K562 (cell line): Measurements from ENCODE around the gene IL17RC. TPM values are rescaled to one million over a fixed set of nuclear protein-coding genes. Genes with fewer than 3 reads are reported as not detected.

Experiments used
- ADNP ChIP-seq: fragments of 200-800 bp; sonication (Bioruptor generic); IDR thresholded peaks from 2 replicates; pipeline ENCODE4 v1.6.1; 2016; ENCODE audit warnings: missing genetic modification characterization, missing compliant biosample characterization
- BHLHE40 ChIP-seq: IDR thresholded peaks from 2 replicates; pipeline ENCODE4 v1.6.1; 2011; ENCODE audit warnings: low read length, improper control_type of control experiment
- SREBF1 ChIP-seq: fragments of 150-350 bp; IDR thresholded peaks from 2 replicates; pipeline ENCODE4 v1.6.1; 2014; ENCODE audit warnings: antibody characterized with exemption, low read depth, low read length, borderline replicate concordance
- ZBTB40 ChIP-seq, 2 experiments: fragments of 450-650 bp in 1 of 2; sonication (generic) in 1 of 2; formaldehyde crosslinking in 1 of 2; IDR thresholded peaks; 2 replicates each; pipeline versions ENCODE4 v1.7.1 to v1.9.0; 2016 to 2022; ENCODE audit warnings: inconsistent platforms in 1 of 2, mild to moderate bottlenecking in 1 of 2, missing genetic modification reagents in 1 of 2
- polyA plus RNA-seq, 8 experiments: library from polyadenylated mRNA; depleted of rRNA in 4 of 8; stranded (reverse) in 5 of 8; unstranded in 3 of 8; fragments of >200 nt; fragmentation: Nextera tagmentation in 2 of 8; fragmentation: Illumina TruSeq in 1 of 8; extraction: Ambion mirVana in 2 of 8; extraction: Trizol in 1 of 8; gene quantifications; 2 replicates each; pipeline versions ENCODE4 v1.2.1 to v1.2.3, GENCODE V29; 2011 to 2014; ENCODE audit warnings: inconsistent platforms in 1 of 8, missing spikeins in 1 of 8
- total RNA-seq, 7 experiments: library from RNA; depleted of rRNA in 6 of 7; stranded (reverse); fragments of >200 nt in 6 of 7; fragmentation: Illumina TruSeq in 2 of 7; extraction: Trizol in 2 of 7; gene quantifications; 2 replicates each; pipeline versions ENCODE4 v1.2.1 to v1.2.3, GENCODE V29; 2011 to 2021; ENCODE audit warnings: low replicate concordance in 1 of 7
- TF ChIP-seq, protein P1 (sequence below): sonication (generic); formaldehyde crosslinking; IDR thresholded peaks from 2 replicates; pipeline ENCODE4 v1.5.0; 2020; ENCODE audit warnings: missing genetic modification reagents

IL17RC gene
- total and polyA plus RNA-seq, 9 of the 15 experiments (the other 6 are each of a cell fraction or from before 2014, with no cell fraction given), result 0.15 to 11.4 (median 7.1) TPM; not detected in 1

- TF ChIP-seq ZBTB40 (IDR thresholded peaks at IDR 0.05) (peak; percentile 86), ZBTB40 (CRISPR knock-in tag; IDR thresholded peaks at IDR 0.05) (no peak), BHLHE40 (no peak), SREBF1 (no peak), ADNP (tag) (peak; percentile 94)
- TF ChIP-seq, protein P1, sequence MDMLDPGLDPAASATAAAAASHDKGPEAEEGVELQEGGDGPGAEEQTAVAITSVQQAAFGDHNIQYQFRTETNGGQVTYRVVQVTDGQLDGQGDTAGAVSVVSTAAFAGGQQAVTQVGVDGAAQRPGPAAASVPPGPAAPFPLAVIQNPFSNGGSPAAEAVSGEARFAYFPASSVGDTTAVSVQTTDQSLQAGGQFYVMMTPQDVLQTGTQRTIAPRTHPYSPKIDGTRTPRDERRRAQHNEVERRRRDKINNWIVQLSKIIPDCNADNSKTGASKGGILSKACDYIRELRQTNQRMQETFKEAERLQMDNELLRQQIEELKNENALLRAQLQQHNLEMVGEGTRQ (CRISPR knock-in tag), result peak; percentile 24; the same call in 1 of the 2 replicates
- TF ChIP-seq, all 486 proteins: peak for 180
Observed at GRCh38 chr3:9890249-9891071, 26.4 kb upstream of the IL17RC start, which contains the start of gene JAGN1 (continued).
